C4-2B (cell line): ENCODE results near the gene VSTM4.

ENCODE experiments used
- ZFX ChIP-seq: fragments of 450-650 bp; IDR thresholded peaks from 2 replicates; pipeline ENCODE4 v1.6.1; 2017
- TF ChIP-seq, protein P1 (sequence below): fragments of 450-650 bp; conservative IDR thresholded peaks from 2 replicates; pipeline ENCODE4 v1.5.1; 2017; ENCODE audit warnings: mild to moderate bottlenecking

DNA sequence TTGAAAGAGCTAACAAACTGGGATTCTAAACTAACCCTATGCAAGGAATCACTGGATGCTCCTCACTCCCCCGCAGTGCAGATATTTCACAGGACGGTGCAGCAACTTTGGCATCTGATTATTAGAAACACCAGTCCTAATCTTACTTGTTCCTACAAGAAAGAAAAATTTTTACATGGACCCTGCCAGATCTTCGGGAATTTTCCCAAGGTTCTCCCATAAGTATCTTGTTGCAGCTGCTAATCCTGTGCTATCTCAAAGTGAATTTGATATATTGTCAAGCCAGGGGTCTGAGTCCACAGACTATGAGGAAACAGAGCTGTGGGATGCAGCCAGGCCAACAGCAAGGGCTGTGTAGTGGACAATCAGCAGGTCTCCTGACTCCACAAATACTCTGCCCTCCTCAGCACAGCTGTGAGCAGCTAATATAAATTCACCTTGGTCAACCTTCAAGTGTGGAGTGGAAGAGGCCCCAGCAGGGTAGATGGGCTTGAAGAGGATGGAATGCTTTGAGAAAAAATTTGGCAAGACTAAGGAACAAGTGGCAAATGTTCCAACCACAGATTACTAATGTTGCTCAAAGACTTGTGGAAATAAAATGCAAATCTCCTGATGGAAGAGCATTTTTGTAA, 25.6 kb downstream of the VSTM4 start:
- TF ChIP-seq, protein P1, sequence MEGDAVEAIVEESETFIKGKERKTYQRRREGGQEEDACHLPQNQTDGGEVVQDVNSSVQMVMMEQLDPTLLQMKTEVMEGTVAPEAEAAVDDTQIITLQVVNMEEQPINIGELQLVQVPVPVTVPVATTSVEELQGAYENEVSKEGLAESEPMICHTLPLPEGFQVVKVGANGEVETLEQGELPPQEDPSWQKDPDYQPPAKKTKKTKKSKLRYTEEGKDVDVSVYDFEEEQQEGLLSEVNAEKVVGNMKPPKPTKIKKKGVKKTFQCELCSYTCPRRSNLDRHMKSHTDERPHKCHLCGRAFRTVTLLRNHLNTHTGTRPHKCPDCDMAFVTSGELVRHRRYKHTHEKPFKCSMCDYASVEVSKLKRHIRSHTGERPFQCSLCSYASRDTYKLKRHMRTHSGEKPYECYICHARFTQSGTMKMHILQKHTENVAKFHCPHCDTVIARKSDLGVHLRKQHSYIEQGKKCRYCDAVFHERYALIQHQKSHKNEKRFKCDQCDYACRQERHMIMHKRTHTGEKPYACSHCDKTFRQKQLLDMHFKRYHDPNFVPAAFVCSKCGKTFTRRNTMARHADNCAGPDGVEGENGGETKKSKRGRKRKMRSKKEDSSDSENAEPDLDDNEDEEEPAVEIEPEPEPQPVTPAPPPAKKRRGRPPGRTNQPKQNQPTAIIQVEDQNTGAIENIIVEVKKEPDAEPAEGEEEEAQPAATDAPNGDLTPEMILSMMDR = no peak
- TF ChIP-seq ZFX = no peak
